Measurements from ENCODE around the gene ACADSB. TPM values are rescaled to one million over a fixed set of nuclear protein-coding genes. Genes with fewer than 3 reads are reported as not detected.

ACADSB gene
- polyA plus RNA-seq, 1 of the 3 experiments (the other 2 are of a cell fraction): 5.9 TPM

GRCh38 chr10:123017421-123018165 is 8.8 kb downstream of the ACADSB start:
- Histone ChIP-seq H3K27me3 (ENCODE audit: insufficient read depth) (no peaks in the 10 kb centered on the region), H3K36me3 (replicated peaks in 1 of 2; ENCODE audit: control insufficient read depth in 1 of 2, insufficient read depth in 2 of 2, low read length in 1 of 2) (no peaks in the 10 kb centered on the region), H3K9ac (no peak overlapping the region), H3K9me3 (no peaks in the 10 kb centered on the region), H4K20me1 (ENCODE audit: insufficient read depth) (no peaks in the 10 kb centered on the region), H3K4me3 (ENCODE audit: low read depth in 2 of 2, low read length in 1 of 2) (no peak overlapping the region), H3K4me2 (no peak overlapping the region), H3K4me1 (ENCODE audit: control insufficient read depth in 1 of 2, insufficient read depth in 2 of 2, low read depth in 1 of 2, low read length in 1 of 2) (no peaks in the 10 kb centered on the region), H3K9me2 (no peaks in the 10 kb centered on the region), H3K79me2 (ENCODE audit: insufficient read depth) (no peaks in the 10 kb centered on the region), H3K27ac (ENCODE audit: low read depth in 2 of 2, low read length in 1 of 2) (no peak overlapping the region), H3F3A (replicated peaks; ENCODE audit: insufficient read depth) (no peaks in the 10 kb centered on the region), H2AFZ (ENCODE audit: low read depth) (no peak overlapping the region)
- ChIA-PET POLR2A (no interaction called here), CTCF (interaction anchor here (2.0 kb wide), 1 partner anchor 26 kb away, joined by 6 read pairs; no protein-coding TSS in a partner anchor)
- 82% methylated on average over 9 of the region's 9 CpGs for WGBS (ENCODE audit: low lambda C conversion rate)
- TF ChIP-seq IRF3 (IDR thresholded peaks at IDR 0.05; ENCODE audit: low read depth, low read length) (no peak), MAX (IDR thresholded peaks at IDR 0.05; ENCODE audit: low read depth) (no peak), RFX5 (IDR thresholded peaks at IDR 0.05; ENCODE audit: low read length) (no peak), FOXJ3 (CRISPR knock-in tag; IDR thresholded peaks at IDR 0.05) (no peak), EZH2phosphoT487 (IDR thresholded peaks at IDR 0.05; ENCODE audit: borderline replicate concordance, low read depth) (no peak), NRF1 (IDR thresholded peaks at IDR 0.05; ENCODE audit: low read depth, low read length) (no peak), RXRA (IDR thresholded peaks at IDR 0.05; ENCODE audit: borderline replicate concordance, low read depth) (no peak), JUND (IDR thresholded peaks at IDR 0.05) (no peak), SIN3A (IDR thresholded peaks at IDR 0.05; ENCODE audit: borderline replicate concordance, low read depth, low read length) (no peak), FOSL2 (IDR thresholded peaks at IDR 0.05; ENCODE audit: borderline replicate concordance, low read depth) (no peak), GATA2 (CRISPR knock-in tag; IDR thresholded peaks at IDR 0.05) (no peak), CHD2 (IDR thresholded peaks at IDR 0.05; ENCODE audit: low read length, partially characterized antibody) (no peak), MEF2A (IDR thresholded peaks at IDR 0.05; ENCODE audit: borderline replicate concordance, low read depth) (no peak), SMC3 (IDR thresholded peaks at IDR 0.05; ENCODE audit: low read depth, low read length) (no peak)
- TF ChIP-seq, protein P1, sequence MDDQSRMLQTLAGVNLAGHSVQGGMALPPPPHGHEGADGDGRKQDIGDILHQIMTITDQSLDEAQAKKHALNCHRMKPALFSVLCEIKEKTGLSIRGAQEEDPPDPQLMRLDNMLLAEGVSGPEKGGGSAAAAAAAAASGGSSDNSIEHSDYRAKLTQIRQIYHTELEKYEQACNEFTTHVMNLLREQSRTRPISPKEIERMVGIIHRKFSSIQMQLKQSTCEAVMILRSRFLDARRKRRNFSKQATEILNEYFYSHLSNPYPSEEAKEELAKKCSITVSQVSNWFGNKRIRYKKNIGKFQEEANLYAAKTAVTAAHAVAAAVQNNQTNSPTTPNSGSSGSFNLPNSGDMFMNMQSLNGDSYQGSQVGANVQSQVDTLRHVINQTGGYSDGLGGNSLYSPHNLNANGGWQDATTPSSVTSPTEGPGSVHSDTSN (IDR thresholded peaks at IDR 0.05): no peak
- TF ChIP-seq, protein P2, sequence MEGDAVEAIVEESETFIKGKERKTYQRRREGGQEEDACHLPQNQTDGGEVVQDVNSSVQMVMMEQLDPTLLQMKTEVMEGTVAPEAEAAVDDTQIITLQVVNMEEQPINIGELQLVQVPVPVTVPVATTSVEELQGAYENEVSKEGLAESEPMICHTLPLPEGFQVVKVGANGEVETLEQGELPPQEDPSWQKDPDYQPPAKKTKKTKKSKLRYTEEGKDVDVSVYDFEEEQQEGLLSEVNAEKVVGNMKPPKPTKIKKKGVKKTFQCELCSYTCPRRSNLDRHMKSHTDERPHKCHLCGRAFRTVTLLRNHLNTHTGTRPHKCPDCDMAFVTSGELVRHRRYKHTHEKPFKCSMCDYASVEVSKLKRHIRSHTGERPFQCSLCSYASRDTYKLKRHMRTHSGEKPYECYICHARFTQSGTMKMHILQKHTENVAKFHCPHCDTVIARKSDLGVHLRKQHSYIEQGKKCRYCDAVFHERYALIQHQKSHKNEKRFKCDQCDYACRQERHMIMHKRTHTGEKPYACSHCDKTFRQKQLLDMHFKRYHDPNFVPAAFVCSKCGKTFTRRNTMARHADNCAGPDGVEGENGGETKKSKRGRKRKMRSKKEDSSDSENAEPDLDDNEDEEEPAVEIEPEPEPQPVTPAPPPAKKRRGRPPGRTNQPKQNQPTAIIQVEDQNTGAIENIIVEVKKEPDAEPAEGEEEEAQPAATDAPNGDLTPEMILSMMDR (IDR thresholded peaks at IDR 0.05): no peak
- no peak for DNase-seq

All from SK-N-SH (cell line).